GM18498 (cell line): ENCODE results near the gene BLNK.

Source experiments
- ATAC-seq: cut with Tn5 transposase; IDR thresholded peaks from one replicate; pipeline ENCODE4 v1.9.1; 2021; ENCODE audit warnings: mild to moderate bottlenecking, moderate library complexity; ENCODE audit not compliant: unreplicated experiment

Gene BLNK

DNA sequence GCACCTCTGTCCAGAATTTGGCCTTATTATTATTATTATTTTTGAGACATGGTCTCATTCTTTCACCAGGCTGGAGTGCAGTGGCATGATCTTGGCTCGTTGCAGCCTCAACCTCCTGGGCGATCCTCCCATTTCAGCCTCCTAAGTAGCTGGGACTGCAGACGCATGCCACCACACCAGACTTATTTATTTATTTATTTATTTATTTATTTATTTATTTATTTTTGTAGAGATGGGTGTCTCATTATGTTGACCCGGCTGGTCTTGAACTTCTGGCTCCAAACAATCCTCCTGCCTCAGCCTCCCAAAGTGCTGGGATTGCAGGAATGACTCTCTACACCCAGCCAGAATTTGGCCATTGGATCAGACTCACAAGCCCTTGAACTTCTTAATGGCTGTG is 6.4 kb downstream of the BLNK start:
- no peak for ATAC-seq

GRCh38 chr10:96263669-96264068 is 7.7 kb downstream of the BLNK start:
- ATAC-seq = no peak

DNA sequence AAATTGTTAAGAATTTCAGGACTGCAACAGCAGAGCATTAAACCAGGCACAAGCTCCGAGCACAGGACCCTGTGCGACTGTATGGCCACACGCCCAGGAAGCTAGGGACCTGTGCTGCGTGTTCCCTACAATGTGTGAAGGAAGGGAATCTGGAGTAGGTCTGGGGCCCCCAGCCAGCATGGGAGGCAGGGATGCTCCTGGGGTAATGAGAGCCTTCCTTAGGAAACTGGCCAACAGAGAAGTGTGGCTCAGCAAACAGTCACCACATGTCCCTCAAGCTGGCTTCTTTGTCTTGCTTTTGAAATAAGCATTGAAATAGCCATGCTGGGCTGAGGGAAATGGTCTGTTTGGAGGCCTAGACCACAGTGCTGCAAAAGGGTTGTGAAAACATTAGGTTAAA is 8.2 kb downstream of the BLNK start:
- no peak for ATAC-seq

- ATAC-seq = no peak
These were observed 9.4 kb downstream of the BLNK start for GRCh38 chr10:96261930-96262329.

DNA sequence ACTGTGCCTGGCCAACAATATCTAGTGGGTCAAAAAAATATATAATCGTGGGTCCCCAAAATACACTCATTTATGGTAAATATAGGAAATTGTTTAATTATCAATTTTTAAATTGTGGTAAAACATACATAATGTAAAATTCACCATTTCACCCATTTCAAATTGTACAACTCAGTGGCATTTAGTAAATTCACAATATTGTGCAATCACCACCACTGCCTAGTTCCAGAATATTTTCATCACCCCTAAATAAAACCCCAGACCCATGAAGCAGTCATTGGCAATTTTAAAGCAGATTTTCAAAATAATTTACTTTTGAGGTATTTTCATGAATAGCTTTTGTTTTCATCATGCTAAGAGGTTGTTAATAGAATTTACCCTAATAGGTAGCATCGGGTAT is 10.2 kb downstream of the BLNK start:
- no peak for ATAC-seq

- no peak for ATAC-seq
These were observed 11.4 kb downstream of the BLNK start for GRCh38 chr10:96260014-96260413.

DNA sequence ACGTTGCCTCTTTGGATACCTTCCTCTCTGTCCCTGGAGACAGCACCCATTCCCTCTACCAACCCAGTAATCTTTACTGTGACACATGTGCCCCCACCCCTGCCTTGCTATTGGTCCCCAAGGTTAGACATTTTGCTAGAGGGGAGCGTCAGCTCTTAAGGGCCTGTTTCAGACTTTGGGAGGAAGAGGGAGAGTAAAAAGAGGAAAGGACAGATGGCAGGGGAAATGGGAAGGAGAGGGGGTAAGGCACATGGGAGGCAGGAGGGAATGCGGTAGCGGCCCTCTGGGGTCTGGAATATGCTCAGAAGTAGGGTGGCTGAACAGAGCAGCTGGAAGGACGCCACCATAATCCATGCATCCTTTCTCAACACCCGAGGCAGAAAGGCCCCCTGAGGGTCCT is 12.2 kb downstream of the BLNK start:
- no peak for ATAC-seq

- no peak for ATAC-seq
These were observed 13.4 kb downstream of the BLNK start for GRCh38 chr10:96257944-96258343.

DNA sequence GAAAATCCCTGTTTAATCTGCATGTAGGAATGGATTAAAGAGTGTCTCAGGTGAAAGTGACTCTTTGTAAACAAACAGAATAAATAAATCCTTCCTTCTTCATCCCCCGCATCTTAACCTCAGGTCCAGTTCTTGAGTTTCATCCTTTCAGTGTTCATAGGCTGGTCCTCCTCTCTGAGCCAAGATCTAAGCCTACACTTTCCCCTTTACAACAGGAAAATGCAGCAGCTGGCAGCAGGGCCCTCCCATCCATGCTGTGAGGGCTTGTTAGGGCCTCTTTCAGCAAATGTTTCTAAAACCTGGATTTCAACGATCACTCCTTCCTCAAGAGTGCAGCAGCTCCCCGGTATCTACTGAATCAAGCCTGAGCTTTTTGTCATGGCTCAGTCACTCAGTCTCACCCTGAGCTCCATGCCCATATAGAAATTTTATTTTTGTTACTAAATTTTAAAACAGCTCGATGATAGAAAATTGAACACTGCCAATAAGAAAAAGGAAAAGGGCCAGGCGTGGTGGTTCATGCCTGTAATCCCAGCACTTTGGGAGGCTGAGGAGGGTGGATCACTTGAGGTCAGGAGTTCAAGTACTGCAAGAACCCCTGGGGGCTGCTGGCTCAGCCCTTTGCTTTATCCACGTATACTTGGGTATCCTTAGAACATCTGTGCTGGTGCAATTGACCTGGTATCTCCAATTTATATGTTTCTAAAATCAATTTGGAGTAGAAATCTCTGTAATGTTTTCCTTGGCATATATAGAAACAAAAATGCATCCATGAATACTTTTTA is 15.6 kb downstream of the BLNK start:
- no peak for ATAC-seq

- ATAC-seq = no peak
These were observed 16.4 kb downstream of the BLNK start for GRCh38 chr10:96254976-96255375.

- ATAC-seq = no peak
These were observed 18.6 kb downstream of the BLNK start for GRCh38 chr10:96252730-96253129.

DNA sequence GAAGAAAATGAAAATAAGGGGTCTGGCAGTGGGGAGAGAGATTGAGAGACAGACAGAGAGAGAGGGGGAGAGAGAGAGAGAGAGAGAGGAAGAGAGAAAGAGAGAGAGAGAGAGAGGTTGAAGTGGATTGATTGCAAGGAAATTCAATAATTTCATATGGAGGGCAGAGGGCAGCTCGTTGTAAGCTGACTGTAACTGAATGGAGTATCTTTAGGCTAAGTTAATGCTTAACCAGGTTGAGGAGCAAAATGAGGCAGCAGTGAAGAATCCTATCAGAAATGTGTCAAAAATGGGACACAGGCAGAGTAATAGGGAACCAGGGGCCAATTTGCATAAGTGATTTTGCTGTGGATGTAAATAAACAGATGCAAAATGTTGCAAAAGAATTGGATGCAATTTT is 21.0 kb downstream of the BLNK start:
- ATAC-seq = no peak

- no peak for ATAC-seq
These were observed 22.1 kb downstream of the BLNK start for GRCh38 chr10:96249264-96249663.

DNA sequence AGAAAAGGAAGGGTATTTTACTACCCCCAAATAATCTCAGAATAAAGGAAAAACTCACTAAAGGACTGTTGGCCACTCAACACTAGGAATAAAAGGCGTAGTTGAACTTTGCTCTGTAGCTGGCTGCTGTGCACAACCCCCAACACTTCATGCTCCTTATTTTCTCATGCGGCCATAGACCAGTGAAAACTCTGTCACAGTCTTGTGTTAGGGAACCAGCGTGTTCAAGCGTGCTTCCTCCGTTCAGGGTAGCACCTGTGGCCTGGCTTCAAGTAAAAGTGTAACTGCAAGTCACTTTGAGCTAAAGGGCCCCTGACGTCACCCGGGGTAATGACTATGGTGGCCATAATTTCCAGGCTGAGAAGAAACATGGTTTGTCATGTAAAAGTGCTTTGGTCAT is 27.0 kb downstream of the BLNK start:
- peak; percentile 97 for ATAC-seq

DNA sequence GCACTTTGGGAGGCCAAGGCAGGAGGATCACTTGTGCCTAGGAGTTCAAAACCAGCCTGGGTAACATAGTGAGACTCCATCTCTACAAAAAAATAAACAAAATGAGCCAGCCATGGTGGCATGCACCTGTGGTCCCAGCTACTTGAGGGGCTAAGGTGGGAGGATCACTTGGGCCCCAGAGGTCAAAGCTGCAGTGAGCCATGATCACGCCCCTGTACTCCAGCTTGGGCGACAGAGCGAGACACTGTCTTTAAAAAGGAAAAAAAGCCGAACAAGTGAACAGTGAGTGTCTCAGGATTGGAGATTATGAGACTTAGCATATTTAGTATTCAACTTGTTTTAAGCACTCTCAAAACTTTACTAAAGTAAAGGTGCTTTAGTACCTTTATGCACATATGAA is 28.1 kb downstream of the BLNK start:
- ATAC-seq = no peak

GRCh38 chr10:96242822-96243221 is 28.5 kb downstream of the BLNK start:
- no peak for ATAC-seq

- ATAC-seq = no peak
These were observed 32.4 kb downstream of the BLNK start for GRCh38 chr10:96238646-96239623.

- ATAC-seq = no peak
These were observed 34.5 kb downstream of the BLNK start for GRCh38 chr10:96236876-96237275.

DNA sequence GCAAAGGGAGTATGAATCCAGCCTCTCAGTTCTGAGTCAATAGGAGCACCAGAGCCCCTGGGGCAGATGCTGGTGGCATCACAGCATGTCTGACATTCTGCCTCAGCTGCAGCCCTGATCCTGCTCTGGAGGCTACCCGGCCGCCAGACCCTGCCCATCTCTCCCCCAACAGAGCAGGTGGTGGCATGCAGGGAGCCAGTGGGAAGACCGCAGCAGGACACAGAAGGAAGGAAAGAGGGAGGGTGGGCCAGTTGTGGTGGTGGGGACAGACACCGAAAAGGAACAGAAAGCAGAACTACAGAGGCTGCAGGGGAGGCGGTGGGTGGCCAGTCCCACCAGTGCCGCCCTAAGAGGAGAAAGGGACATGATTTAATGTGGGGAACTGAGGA is 35.3 kb downstream of the BLNK start:
- ATAC-seq = no peak

DNA sequence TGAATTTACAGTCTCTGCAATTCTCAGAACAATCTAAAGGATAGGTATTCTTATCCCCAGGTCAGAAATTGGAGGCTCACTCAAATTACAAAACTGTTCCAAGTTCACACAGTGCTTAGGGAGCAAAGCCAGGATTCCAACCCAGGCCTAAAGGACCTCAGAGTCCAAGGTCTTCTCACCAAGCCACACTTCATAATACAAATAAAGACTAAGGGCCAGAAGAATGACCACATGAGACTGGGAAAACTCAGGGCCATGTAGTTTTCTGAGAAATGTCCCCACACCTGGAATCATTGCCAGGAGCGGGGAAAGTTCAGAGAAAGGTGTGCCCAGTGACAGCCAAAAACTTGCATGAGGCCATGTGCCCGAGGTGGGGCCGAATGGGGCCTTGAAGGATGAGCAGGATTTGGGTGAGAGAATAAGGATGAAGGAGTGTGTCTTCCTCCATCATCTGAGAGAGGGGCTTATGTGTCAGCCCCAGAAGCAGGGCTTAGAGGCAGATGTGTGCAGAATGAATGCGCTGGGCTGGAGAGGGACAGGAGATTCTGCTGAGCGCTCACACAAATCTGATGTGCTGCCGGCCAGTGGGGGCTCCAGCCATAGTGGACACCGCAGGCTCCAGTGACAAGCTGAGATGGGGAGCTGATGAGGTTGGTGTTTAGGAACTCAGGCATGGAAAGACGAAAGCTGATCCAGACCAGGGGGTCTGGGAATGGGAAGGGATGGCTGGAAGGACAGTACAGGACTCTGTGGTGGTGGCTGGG is 35.9 kb downstream of the BLNK start:
- no peak for ATAC-seq

- ATAC-seq = no peak
These were observed 37.4 kb downstream of the BLNK start for GRCh38 chr10:96233959-96234358.
